HG03571 (cell line): ENCODE measurements around the gene IPCEF1.
"Not testable (repeated sequence)": the region's sequence is repeated elsewhere in the genome, so short reads cannot be mapped to it uniquely, and the experiment has no call there.

Experiments
- ATAC-seq: cut with Tn5 transposase; IDR thresholded peaks from one replicate; pipeline ENCODE4 v1.9.1; 2021; ENCODE audit not compliant: unreplicated experiment

IPCEF1 gene

GRCh38 chr6:154228521-154228905 is 128.1 kb downstream of the IPCEF1 start:
- no peak for ATAC-seq

DNA sequence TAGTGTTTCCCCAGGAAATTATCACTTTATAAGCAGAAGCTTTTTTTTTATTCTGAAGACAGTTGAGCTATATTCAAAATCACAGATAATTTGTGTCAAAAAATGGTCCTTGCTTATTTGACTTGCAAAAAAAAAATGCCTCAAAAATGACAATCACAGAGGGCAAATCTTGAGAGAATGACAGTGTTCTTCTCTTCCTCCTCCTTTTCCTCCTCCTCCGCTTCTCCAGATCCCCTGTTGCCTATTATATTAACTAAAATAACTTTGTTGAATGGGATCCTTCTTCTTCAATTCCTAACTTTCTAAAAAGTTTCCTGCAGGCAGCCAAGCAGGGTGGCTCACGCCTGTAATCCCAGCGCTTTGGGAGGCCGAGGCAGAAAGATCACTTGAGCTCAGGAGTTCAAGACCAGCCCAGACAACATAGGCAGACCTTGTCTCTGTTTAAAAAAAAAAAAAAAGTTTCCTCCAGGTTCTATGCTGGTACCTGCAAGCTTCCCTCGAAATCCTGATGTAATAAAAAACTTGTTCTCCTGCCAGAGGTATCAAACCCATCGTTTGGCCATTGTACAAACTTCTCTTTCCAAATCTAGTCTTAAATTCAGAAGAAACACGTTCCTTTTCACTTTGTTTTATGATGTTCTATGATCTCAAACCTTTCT is 128.6 kb downstream of the IPCEF1 start:
- ATAC-seq, result no peak

- no peak for ATAC-seq
Observed at GRCh38 chr6:154226461-154226860, 130.1 kb downstream of the IPCEF1 start.

- ATAC-seq, result no peak
Observed at GRCh38 chr6:154223296-154223695, 133.3 kb downstream of the IPCEF1 start.

- ATAC-seq, result no peak
Observed at GRCh38 chr6:154222716-154223115, 133.9 kb downstream of the IPCEF1 start.

DNA sequence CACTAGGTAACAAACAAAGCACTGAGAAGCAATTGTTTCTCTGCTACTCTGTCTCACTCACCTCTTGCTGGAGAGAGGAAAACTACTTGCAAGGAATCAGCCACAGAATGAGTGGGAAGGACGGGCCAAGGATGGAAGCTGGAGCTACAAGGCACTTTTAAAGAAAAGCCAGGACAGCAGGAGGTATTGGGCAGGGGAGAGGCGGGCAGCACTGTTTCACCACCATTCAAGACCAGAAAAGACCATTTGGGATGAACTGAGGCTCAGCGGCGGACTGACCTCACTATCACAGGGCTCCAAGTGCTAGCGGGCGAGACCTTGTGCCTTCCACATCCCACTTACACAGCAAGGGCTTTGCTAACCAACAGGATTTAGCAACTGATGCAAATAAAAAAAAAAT is 137.4 kb downstream of the IPCEF1 start:
- no peak for ATAC-seq

DNA sequence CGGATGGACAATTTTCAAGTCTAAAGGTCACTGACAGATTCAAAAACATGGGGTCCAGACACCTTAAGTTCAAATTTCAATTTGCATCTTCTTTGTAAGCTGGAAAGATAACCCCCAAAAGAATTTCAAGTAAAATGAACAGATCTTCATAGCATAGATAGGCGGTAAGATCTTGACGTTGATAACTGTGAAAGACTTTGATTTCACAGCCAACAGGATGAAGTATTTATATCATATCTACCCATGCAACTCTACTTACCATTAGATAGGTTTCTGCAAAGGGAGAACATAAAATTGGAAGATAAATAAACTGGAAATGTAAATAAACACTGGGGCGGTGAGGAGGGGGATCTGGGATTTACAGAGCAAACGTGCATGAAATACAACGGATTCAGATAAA is 137.8 kb downstream of the IPCEF1 start:
- ATAC-seq, result no peak

DNA sequence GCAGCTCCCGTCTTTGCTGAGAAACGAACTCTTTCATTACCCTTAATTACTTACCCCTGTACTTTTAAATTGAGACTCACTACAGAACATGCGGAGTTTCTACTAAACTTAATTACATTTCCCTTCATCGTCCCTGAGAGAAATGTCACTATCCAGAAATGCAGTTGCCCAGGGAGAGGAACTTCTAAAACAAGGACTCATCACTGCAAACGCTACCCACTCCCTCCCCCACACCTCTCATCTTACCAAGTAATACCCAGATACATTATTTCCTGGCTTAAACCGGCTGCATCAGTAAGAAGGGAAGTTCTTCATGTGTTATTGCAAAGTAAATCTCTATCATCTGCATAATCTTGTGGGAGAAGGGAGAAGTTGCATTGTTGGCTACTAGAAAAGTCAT is 138.3 kb downstream of the IPCEF1 start:
- no peak for ATAC-seq

DNA sequence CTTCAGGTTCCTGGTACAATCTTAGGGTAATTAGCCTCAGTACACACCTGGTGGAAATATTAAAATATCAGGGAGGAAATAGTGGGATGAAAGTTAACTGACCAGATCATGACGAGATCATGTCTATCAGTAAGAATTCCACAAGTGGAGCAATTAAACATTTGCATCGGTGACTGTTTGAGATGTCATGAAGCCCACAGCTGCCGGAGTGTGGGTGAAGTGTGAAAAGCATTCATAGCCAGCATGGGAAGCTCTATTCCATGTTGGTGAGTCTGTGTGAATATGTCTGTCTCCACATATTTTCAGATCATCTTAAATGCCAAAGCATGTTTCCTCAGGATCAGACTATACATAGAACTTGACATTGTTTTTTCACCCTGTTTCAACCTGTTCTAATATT is 142.8 kb downstream of the IPCEF1 start:
- ATAC-seq, result no peak

GRCh38 chr6:154210678-154211077 is 145.9 kb downstream of the IPCEF1 start:
- no peak for ATAC-seq

DNA sequence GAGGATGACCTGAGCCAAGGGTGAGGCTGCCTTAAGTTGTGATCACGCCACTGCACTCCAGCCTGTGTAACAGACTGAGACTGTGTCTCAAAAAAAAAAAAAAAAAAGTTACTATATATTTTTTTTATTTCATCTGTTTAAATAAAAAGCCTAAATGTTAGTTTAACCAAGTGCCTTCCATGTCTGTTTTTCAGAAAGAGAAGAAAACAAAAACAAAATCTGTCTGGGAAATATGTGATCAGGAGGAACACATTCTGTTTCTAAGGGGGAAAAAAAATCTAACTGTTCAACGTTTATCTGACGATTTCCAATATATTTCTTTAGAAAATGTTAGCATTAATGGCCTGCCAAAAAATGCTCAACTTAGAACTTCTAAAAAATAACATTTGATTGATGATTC is 147.0 kb downstream of the IPCEF1 start:
- ATAC-seq, result no peak

DNA sequence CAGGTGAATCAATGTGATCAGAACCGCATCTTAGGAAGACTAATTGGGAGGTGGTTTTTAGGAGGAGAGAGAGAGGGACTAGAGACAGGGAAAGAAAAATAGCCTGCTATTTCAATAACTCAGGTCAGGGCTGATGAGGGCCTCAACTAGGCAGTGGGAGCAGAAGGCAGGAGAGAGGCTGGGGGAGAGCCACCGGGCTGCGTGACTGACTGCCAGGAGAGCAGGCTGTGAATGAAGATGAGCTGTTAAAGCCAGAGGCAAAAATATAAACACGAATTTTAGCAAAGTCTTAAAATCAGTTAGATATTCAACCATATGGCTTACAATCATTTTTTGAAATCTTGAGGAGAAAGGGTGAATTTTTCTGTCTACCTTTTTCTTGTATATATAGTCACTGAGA is 149.6 kb downstream of the IPCEF1 start:
- ATAC-seq, result no peak

DNA sequence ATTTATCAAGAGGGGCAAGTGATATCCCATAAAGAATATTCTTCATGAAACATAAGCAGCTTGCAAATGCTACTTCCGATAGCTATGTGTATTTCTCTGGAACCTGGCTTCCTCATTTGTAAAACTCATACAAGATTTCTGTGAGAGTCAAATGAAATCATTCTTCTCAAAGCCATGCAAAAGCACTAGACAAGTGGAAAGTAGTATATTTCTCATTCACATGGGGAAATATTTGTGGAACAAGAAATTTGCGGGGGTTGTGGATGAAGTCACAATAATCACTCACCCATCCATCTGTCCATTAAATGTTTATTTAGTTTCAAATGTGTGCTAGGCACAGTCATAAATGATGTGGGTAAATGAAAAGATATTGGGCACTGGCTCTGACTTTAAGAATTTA is 150.5 kb downstream of the IPCEF1 start:
- no peak for ATAC-seq

DNA sequence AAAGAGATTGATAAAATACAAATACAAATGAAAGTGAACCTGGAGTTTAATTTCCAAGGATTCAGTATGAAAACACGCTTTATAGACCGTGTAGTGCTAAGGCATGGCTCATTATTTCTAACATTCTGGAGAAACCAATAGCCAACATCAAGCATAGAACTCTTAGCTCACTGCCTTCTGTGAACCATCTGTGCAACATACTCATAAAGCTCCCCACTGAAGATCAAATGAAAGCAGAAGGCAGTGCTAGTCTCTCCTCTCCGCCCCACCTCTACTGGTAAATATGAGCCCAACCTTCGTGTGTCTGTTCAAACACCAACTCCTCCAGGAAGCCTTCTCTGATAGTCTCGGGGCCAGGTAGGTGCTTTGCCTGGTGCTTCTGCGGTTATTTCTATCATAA is 153.6 kb downstream of the IPCEF1 start:
- no peak for ATAC-seq

DNA sequence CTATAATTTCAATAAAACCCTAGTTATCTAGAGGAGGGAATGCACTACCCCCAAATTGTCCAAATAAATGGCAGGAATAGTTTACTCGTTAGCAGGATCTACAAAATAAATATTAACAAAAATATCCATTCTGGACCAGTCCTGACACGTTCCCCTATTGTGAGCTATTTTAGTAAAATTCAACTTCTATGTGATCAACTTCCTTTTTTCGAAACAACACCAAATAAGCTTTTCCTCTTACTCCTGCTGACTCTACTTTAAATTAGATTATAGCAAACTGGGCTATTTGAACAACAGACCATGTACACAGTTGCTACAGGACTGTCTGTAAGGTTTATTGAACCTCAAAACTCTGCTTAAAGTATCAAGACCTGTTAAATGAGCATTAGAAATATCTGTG is 154.3 kb downstream of the IPCEF1 start:
- ATAC-seq, result no peak

DNA sequence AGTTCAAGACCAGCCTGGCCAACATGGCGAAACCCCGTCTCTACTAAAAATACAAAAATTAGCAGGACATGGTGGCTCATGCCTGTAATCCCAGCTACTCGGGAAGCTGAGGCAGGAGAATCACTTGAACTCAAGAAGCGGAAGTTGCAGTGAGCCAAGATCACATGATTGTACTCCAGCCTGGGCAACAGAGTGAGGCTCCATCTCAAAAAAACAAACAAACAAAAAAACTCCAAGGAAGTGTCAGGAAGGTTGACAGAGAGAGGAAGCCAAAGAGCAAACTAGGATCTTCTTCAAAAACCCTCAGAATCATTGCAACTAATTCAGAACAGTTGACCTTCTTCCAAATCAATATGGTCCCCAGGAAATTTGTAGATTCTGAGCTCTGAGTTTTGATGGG is 154.9 kb downstream of the IPCEF1 start:
- not testable (repeated sequence) for ATAC-seq

- ATAC-seq, result no peak
Observed at GRCh38 chr6:154197196-154197860, 159.3 kb downstream of the IPCEF1 start.

DNA sequence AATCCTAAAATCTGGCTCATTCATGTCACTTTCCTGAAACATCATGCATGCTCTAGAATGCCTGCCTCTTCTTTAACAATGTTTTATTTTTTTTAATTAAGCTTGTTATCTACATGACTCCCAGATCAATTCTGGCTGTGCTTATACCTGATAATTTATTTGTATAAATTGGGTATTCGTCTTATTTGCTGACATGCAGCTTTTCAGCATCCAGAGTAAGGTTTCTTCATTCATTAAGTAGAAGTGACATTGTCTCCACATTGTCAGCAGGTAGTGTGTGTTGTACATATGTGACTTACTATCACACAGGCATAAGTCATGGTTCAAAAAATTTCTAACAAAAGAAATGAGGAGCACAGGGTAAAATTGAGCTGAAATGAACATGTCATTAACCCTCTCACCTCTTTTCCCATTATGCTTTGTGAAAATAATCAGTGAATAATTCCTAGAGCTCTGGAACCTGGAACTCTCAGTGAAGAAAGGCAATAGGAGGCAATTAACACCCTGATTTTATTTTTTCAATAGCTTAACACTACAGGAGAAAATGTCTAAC is 160.2 kb downstream of the IPCEF1 start:
- ATAC-seq, result no peak

DNA sequence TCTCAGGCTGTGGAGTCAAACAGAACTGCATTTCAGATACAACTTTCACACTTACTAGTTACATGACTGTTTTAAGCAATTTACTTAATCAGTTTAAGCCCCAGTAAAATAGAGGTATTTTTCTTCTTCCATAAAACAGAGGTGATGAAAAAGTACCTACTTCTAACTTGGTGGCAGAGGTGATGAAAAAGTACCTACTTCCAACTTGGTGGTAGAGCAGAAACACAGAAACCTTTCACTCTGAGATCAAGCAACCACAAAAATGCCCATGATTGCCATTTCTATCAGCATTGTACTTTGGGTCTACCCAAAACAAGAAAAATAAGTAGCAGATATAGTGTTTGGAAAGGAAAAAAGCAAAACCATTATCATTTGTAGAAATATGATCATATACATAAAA is 168.9 kb downstream of the IPCEF1 start:
- no peak for ATAC-seq

- ATAC-seq, result no peak
Observed at GRCh38 chr6:154187203-154187602, 169.4 kb downstream of the IPCEF1 start.

DNA sequence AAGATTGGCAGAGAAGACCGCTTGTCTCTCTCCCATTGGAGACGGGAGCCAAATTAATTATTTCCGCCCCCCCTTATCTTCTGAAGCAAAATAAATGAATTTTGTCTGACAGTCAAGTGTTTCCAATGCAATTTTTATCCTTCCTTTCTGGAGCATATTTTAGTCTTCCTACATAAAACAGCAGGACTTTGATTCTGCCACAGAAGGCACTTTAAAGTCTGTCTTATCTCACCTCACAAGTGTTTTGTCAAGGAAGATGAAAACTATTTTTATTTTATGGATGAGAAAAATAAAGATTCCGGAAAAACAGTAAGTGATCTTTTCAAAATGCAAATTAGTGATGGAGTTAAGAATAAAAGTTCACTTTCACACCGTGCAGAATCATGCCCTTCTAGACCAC is 177.2 kb downstream of the IPCEF1 start:
- ATAC-seq, result no peak

- ATAC-seq, result not testable (repeated sequence)
Observed at GRCh38 chr6:154172393-154172792, 184.2 kb downstream of the IPCEF1 start.

- ATAC-seq, result no peak
Observed at GRCh38 chr6:154170106-154170505, 186.5 kb downstream of the IPCEF1 start.
